NT2/D1 (cell line): Measurements from ENCODE around the gene SRSF4.
"Not testable (repeated sequence)": the region's sequence is repeated elsewhere in the genome, so short reads cannot be mapped to it uniquely, and the experiment has no call there.

ENCODE experiments used
- DNase-seq: peaks from one replicate; pipeline ENCODE4 v3.0.0-alpha.2; 2011; ENCODE audit warnings: low read depth, low spot score
- H3K27me3 ChIP-seq: 2 replicates; pipeline ENCODE4 v1.6.0; 2011; ENCODE audit warnings: mild to moderate bottlenecking; ENCODE audit not compliant: insufficient read length, insufficient read depth
- H3K36me3 ChIP-seq: 2 replicates; pipeline ENCODE4 v1.6.1; 2011; ENCODE audit warnings: mild to moderate bottlenecking, low read length, mixed read lengths; ENCODE audit not compliant: insufficient read depth, insufficient read length
- H3K4me1 ChIP-seq: 2 replicates; pipeline ENCODE4 v1.5.1; 2011; ENCODE audit not compliant: insufficient read depth, insufficient read length
- H3K4me3 ChIP-seq: 2 replicates; pipeline ENCODE4 v1.5.1; 2011; ENCODE audit warnings: low read depth; ENCODE audit not compliant: insufficient read length
- H3K9ac ChIP-seq: 2 replicates; pipeline ENCODE4 v1.6.0; 2011; ENCODE audit warnings: low read depth; ENCODE audit not compliant: insufficient read length
- H3K9me3 ChIP-seq: 2 replicates; pipeline ENCODE4 v1.5.1; 2011; ENCODE audit warnings: mild to moderate bottlenecking, low read length; ENCODE audit not compliant: insufficient read depth
- SUZ12 ChIP-seq: IDR thresholded peaks from 2 replicates; pipeline ENCODE4 v1.6.1; 2011; ENCODE audit not compliant: insufficient read length, insufficient read depth; ENCODE audit errors: extremely low read depth
- YY1 ChIP-seq: IDR thresholded peaks from 2 replicates; pipeline ENCODE4 v1.6.1; 2011; ENCODE audit not compliant: insufficient read length, insufficient read depth
- ZNF274 ChIP-seq: IDR thresholded peaks from 2 replicates; pipeline ENCODE4 v1.6.1; 2011; ENCODE audit warnings: mild to moderate bottlenecking, low read depth, low read length

The SRSF4 gene

GRCh38 chr1:29142714-29143113, 39.0 kb downstream of the SRSF4 start:
- Histone ChIP-seq H3K9ac (no peak overlapping the region), H3K4me1 (no peaks in the 10 kb centered on the region), H3K4me3 (no peak overlapping the region), H3K27me3 (no peaks in the 10 kb centered on the region), H3K9me3 (no peaks in the 10 kb centered on the region), H3K36me3 (peaks cover 32% of the 10 kb centered on the region)
- no peak for DNase-seq
- TF ChIP-seq YY1 (no peak), ZNF274 (no peak), SUZ12 (no peak)

GRCh38 chr1:29136391-29136915, 45.2 kb downstream of the SRSF4 start:
- H3K27me3 ChIP-seq: no peaks in the 10 kb centered on the region
- no peak for DNase-seq
- no peak overlapping the region for H3K4me3 ChIP-seq
- no peaks in the 10 kb centered on the region for H3K9me3 ChIP-seq
- H3K9ac ChIP-seq: no peak overlapping the region
- peaks cover 10% of the 10 kb centered on the region for H3K4me1 ChIP-seq
- no peaks in the 10 kb centered on the region for H3K36me3 ChIP-seq
- TF ChIP-seq YY1: no peak
- TF ChIP-seq SUZ12: no peak
- TF ChIP-seq ZNF274: no peak

- no peak overlapping the region for H3K4me3 ChIP-seq
- DNase-seq: no peak
- H3K9ac ChIP-seq: no peak overlapping the region
- no peaks in the 10 kb centered on the region for H3K27me3 ChIP-seq
- H3K4me1 ChIP-seq: peaks cover 10% of the 10 kb centered on the region
- no peak for TF ChIP-seq YY1
- no peak for TF ChIP-seq SUZ12
- no peak for TF ChIP-seq ZNF274
- no peaks in the 10 kb centered on the region for H3K9me3 ChIP-seq
- H3K36me3 ChIP-seq: no peaks in the 10 kb centered on the region
Measured at GRCh38 chr1:29134695-29135028, 47.0 kb downstream of the SRSF4 start.

- TF ChIP-seq YY1 (no peak), ZNF274 (no peak), SUZ12 (no peak)
- Histone ChIP-seq H3K4me1 (peaks cover 10% of the 10 kb centered on the region), H3K27me3 (no peaks in the 10 kb centered on the region), H3K4me3 (no peak overlapping the region), H3K36me3 (no peaks in the 10 kb centered on the region), H3K9me3 (no peaks in the 10 kb centered on the region), H3K9ac (peak overlapping the region; percentile 37)
- no peak for DNase-seq
Measured at GRCh38 chr1:29133861-29134694, 47.6 kb downstream of the SRSF4 start.

GRCh38 chr1:29131056-29131455, 50.6 kb downstream of the SRSF4 start:
- DNase-seq, H3K9me3 ChIP-seq, H3K36me3 ChIP-seq, H3K9ac ChIP-seq, H3K4me3 ChIP-seq: not testable (repeated sequence)
- H3K4me1 ChIP-seq: peaks cover 13% of the 10 kb centered on the region
- H3K27me3 ChIP-seq: peaks cover 18% of the 10 kb centered on the region

GRCh38 chr1:29129916-29130315, 51.8 kb downstream of the SRSF4 start:
- TF ChIP-seq SUZ12: no peak
- TF ChIP-seq YY1: no peak
- TF ChIP-seq ZNF274: no peak
- H3K9ac ChIP-seq: no peak overlapping the region

GRCh38 chr1:29128739-29129138, 53.0 kb downstream of the SRSF4 start:
- no peak overlapping the region for H3K4me3 ChIP-seq

More at GRCh38 chr1:29129916-29130315, 51.8 kb downstream of the SRSF4 start:
- Histone ChIP-seq H3K9me3 (no peaks in the 10 kb centered on the region), H3K4me3 (no peak overlapping the region), H3K4me1 (peaks cover 23% of the 10 kb centered on the region), H3K36me3 (no peaks in the 10 kb centered on the region), H3K27me3 (peaks cover 28% of the 10 kb centered on the region)
- no peak for DNase-seq

GRCh38 chr1:29126198-29126597, 55.5 kb downstream of the SRSF4 start:
- Histone ChIP-seq H3K27me3 (peaks cover 40% of the 10 kb centered on the region), H3K9ac (peak overlapping the region; percentile 82), H3K4me1 (peaks cover 13% of the 10 kb centered on the region), H3K9me3 (peaks cover 2% of the 10 kb centered on the region; the same call in 1 of the 2 replicates), H3K36me3 (no peaks in the 10 kb centered on the region), H3K4me3 (no peak overlapping the region)
- no peak for DNase-seq
- TF ChIP-seq YY1 (no peak), SUZ12 (no peak), ZNF274 (no peak)

More at GRCh38 chr1:29128739-29129138, 53.0 kb downstream of the SRSF4 start:
- no peak for TF ChIP-seq ZNF274
- no peak for TF ChIP-seq SUZ12
- no peak for TF ChIP-seq YY1
- Histone ChIP-seq H3K9ac (no peak overlapping the region), H3K27me3 (peaks cover 28% of the 10 kb centered on the region), H3K4me1 (peaks cover 16% of the 10 kb centered on the region), H3K36me3 (no peaks in the 10 kb centered on the region), H3K9me3 (no peaks in the 10 kb centered on the region)
- DNase-seq: no peak
